Subcutaneous adipose tissue (tissue), 4 donors: ENCODE results near the gene HOOK2. TPM values are rescaled to one million over a fixed set of nuclear protein-coding genes. Genes with fewer than 3 reads are reported as not detected.

Experiments used
- total RNA-seq, 4 donors: library from RNA; depleted of rRNA; stranded (reverse); fragments of >200 nt; gene quantifications; one replicate each; pipeline ENCODE4 v1.1.0, GENCODE V29; 2016
- TF ChIP-seq, protein P1 (sequence below): fragments of 450-650 bp; IDR thresholded peaks from one replicate; pipeline ENCODE4 v1.5.1; 2016; ENCODE audit warnings: low read depth, mild to moderate bottlenecking, control low read depth, antibody characterized with exemption, moderate library complexity

HOOK2 gene
- total RNA-seq, 4 donors from 2014 or later: 17.1 to 290 (median 36.9) TPM

DNA sequence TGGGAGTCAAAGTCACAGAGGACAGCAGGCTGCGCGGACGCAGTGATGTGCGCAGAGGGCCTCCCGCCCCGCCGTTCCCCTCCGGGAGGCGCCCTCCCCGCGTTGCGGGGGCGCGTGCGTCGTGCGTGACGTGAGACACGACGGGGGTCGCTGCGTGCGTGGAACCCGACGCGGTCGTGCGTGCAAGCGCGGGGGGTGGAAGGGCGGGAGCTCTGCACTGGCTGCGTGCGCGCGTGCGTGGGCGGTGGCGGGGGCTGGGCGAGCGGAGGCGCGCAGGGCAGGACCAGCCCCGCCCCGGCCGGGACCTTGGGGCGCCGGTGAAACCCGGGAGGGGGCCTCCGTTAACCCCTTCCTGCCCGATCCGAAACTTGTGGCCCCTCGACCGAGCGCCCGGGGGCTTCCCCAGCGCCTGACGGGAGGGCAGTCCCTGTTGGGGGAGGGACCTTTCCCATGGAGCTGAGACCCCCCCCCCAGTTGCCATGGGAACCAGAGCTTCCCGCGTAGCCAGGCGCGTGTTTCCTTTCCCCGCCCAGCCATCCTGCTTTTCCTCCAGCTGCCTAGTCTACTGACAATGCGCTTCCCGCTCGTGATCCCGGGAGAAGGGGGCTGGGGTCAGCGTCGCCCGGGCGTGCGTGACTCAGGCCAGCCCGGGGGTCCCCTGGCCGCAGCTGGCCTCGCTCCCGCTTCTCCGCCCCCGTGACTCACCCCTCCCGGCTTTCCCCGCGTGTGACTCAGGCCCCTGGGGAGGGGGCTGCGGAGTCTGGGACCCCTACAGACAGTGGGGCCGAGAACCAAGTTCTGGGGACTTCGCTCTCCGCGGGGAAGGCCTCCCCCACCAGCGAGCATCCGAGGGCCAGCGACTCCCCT, 7.3 kb upstream of the HOOK2 start:
- TF ChIP-seq, protein P1, sequence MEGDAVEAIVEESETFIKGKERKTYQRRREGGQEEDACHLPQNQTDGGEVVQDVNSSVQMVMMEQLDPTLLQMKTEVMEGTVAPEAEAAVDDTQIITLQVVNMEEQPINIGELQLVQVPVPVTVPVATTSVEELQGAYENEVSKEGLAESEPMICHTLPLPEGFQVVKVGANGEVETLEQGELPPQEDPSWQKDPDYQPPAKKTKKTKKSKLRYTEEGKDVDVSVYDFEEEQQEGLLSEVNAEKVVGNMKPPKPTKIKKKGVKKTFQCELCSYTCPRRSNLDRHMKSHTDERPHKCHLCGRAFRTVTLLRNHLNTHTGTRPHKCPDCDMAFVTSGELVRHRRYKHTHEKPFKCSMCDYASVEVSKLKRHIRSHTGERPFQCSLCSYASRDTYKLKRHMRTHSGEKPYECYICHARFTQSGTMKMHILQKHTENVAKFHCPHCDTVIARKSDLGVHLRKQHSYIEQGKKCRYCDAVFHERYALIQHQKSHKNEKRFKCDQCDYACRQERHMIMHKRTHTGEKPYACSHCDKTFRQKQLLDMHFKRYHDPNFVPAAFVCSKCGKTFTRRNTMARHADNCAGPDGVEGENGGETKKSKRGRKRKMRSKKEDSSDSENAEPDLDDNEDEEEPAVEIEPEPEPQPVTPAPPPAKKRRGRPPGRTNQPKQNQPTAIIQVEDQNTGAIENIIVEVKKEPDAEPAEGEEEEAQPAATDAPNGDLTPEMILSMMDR: no peak

DNA sequence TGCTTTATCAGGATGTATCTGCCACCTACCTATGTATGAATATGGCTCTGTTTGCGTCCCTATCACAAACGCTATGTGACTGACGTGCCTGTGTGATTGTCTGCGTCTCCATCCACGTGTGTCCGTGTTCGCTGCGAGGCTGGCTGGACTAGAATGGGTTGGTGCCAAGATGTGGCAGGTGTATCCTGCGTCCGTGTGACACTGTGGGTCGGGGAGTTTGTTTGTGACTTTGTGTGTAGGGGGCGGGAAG, 6.7 kb upstream of the HOOK2 start:
- TF ChIP-seq, protein P1: no peak

DNA sequence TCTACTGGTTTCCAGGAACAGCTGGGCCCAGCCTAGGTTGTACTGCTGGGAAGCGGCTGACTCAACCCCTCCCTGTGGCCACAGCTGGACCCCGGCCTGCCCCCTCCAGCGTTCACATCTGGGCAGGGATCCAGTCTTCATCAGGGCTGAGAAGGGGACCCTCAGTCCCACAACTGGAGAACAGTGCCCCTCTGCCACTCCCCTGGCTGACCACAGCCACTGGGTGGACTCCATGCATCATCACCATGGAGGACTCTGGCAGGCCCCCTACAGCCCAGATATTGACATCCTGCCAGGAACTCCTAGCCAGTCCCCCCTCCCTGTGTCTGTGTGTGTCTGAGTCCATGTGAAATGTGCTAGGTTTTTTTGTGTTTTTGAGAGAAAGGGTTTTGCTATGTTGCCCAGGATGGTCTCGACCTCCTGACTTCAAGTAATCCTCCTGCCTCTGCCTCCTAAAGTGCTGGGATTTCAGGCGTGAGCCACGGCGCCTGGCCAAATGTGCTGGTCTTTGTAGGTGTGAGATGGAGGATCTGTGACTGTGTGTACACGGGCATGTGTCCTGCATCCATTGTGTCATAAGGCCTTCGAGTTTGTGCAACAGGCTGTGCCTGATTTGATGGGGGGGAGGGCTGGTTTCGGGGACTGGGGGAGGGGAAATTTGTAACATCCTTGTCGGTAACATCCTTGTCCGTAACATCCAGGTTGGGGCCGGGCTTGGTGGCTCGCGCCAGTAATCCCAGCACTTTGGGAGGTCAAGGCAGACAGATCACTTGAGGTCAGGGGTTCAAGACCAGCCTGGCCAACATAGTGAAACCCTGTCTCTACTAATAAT, 4.0 kb upstream of the HOOK2 start:
- TF ChIP-seq, protein P1: no peak

DNA sequence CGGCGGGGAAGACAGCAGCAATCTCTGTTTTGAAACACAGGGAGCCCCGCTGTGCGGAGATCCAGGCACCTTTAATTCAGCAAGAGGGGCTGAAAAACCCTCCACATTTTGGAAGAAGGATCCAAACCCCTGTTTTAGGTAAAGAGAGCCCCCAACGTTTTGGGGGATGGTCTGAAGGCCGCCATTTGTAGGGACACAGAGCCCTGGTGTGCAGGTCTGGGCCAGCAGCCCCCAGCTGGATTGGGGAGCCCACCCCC, 3.5 kb upstream of the HOOK2 start:
- TF ChIP-seq, protein P1: no peak

DNA sequence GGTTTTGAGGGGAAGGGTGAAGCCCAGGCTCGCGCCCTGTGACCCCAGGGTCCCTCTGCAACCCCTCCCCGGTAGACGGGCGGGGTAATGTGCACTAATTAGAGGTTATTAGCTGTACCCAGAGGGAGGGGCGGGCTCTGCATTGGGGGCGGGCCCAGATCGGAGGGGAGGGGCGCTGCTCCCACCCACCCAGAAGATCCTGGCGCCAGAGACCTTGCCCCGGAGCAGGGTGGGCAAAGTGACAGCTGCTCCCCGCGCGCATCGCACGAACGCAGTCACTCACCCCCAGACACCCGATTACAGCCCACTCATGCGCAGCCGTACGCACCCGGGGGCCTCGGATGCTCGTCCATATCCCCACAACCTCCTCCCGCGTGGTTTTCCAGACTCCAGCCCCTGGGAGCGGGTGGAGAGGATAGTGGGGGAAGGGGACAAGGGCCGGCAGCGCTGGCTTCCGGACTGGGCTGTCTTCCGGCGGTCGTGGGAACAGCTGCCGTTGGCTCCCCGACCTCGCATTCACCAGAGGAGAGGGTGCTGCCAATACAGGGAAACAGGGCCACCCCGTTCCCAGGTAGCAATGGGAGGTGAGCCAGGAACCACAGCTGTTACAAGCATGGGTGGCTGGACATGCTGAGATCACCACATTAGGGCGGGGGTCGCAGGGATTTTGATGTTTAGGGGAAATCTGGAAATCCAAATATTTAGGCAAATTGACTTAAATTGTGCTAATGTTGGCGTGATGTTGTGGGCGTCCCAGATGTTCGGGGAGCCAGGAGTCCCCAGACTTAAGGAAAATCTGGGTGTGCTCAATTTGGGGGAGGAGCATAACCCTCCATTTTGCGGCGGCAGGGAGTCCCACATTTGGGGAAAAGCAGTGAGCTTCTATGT, 2.9 kb upstream of the HOOK2 start:
- TF ChIP-seq, protein P1: no peak

DNA sequence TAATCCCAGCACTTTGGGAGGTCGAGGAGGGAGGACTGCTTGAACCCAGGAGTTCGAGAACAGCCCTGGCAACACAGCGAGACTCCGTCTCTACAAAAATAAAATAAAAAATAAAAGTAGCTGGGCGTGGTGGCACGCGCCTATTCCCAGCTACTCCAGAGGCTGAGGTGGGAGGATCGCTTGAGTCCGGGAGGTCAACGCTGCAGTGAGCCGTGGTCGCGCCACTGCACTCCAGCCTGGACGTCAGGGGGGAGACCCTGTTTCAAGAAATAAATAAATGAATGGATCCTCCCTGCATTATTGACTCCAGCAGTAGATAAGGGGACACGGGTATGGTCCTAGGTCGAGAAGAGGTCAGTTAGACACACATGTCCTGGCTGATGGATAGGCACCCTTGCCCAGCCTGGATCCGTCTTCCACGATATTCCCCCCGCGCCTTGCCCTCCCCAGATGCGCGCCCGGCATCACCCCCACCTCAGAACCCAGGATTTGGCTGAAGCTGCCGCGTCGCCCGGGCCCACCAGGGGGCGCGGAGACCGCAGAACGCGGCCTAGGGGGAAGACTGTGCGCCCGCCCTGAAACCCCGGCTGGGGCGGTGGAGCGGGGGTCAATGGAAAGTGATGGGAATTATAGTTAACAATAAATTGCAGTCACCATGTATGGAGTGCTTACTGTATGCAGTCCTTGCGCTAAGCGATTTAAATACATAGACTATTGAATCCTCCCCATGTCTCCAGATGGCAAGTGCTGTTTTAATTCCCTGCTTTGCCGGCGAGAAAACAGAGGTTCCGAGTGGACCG, 2.1 kb upstream of the HOOK2 start:
- TF ChIP-seq, protein P1: no peak
